HepG2 (cell line): Measurements from ENCODE around the gene CBX2. TPM values are rescaled to one million over a fixed set of nuclear protein-coding genes. Genes with fewer than 3 reads are reported as not detected.

ENCODE experiments used
- GATA4 ChIP-seq: sonication (generic); IDR thresholded peaks from 2 replicates; pipeline ENCODE4 v1.6.1; 2016; ENCODE audit warnings: antibody characterized with exemption, low read depth, borderline replicate concordance
- KDM3A ChIP-seq: IDR thresholded peaks from 2 replicates; pipeline ENCODE4 v1.6.1; 2018; ENCODE audit warnings: low read depth, missing compliant biosample characterization
- SMC3 ChIP-seq: IDR thresholded peaks from 2 replicates; pipeline ENCODE4 v1.6.1; 2011; ENCODE audit warnings: low read length, improper control_type of control experiment
- YEATS4 ChIP-seq: sonication (generic); formaldehyde crosslinking; IDR thresholded peaks from 2 replicates; pipeline ENCODE4 v1.4.0; 2020; ENCODE audit warnings: missing genetic modification reagents, borderline replicate concordance
- ZNF292 ChIP-seq: sonication (generic); formaldehyde crosslinking; IDR thresholded peaks from 2 replicates; pipeline ENCODE4 v1.8.1; 2022; ENCODE audit warnings: mild to moderate bottlenecking, low read depth, missing genetic modification reagents, borderline replicate concordance
- ZNF451 ChIP-seq: sonication (generic); formaldehyde crosslinking; IDR thresholded peaks from 2 replicates; pipeline ENCODE4 v1.5.0; 2020; ENCODE audit warnings: mild to moderate bottlenecking, missing genetic modification reagents
- ZNF567 ChIP-seq: sonication (generic); formaldehyde crosslinking; IDR thresholded peaks from 2 replicates; pipeline ENCODE4 v1.8.1; 2023; ENCODE audit warnings: mild to moderate bottlenecking, missing genetic modification reagents, borderline replicate concordance
- polyA plus RNA-seq, 8 experiments: library from polyadenylated mRNA; depleted of rRNA in 3 of 8; stranded (reverse) in 7 of 8; unstranded in 1 of 8; fragments of >200 nt; fragmentation: Illumina TruSeq in 4 of 8; extraction: Trizol in 4 of 8; gene quantifications; 2 replicates each; pipeline versions ENCODE4 v1.2.1 to v1.2.3, GENCODE V29; 2011 to 2016; ENCODE audit warnings: low read depth in 4 of 8, missing spikeins in 1 of 8, mixed read lengths in 1 of 8; ENCODE audit not compliant: insufficient read depth in 1 of 8
- total RNA-seq, 5 experiments: library from RNA; depleted of rRNA; stranded (reverse); fragments of >200 nt; fragmentation: Illumina TruSeq; extraction: Trizol; gene quantifications; 2 replicates each; pipeline ENCODE4 v1.2.3, GENCODE V29; 2016; ENCODE audit warnings: low read depth in 1 of 5
- TF ChIP-seq, protein P1 (sequence below): sonication (generic); formaldehyde crosslinking; IDR thresholded peaks from 2 replicates; pipeline ENCODE4 v1.4.0; 2020; ENCODE audit warnings: missing genetic modification reagents, borderline replicate concordance
- TF ChIP-seq, protein P2 (sequence below): sonication (generic); formaldehyde crosslinking; IDR thresholded peaks from 2 replicates; pipeline ENCODE4 v1.4.0; 2020; ENCODE audit warnings: missing genetic modification reagents
- TF ChIP-seq, protein P3 (sequence below): sonication (generic); formaldehyde crosslinking; IDR thresholded peaks from 2 replicates; pipeline ENCODE4 v1.4.0; 2020; ENCODE audit warnings: missing genetic modification reagents
- TF ChIP-seq, protein P4 (sequence below): sonication (generic); formaldehyde crosslinking; IDR thresholded peaks from 2 replicates; pipeline ENCODE4 v1.4.0; 2020; ENCODE audit warnings: missing genetic modification reagents
- TF ChIP-seq, protein P5 (sequence below): sonication (generic); formaldehyde crosslinking; IDR thresholded peaks from 2 replicates; pipeline ENCODE4; 2020; ENCODE audit warnings: missing genetic modification reagents, mild to moderate bottlenecking, borderline replicate concordance

The CBX2 gene
- total and polyA plus RNA-seq, 2 of the 13 experiments (the other 11 are each of a cell fraction or from before 2014, with no cell fraction given), result 14.5 to 31.1 TPM

DNA sequence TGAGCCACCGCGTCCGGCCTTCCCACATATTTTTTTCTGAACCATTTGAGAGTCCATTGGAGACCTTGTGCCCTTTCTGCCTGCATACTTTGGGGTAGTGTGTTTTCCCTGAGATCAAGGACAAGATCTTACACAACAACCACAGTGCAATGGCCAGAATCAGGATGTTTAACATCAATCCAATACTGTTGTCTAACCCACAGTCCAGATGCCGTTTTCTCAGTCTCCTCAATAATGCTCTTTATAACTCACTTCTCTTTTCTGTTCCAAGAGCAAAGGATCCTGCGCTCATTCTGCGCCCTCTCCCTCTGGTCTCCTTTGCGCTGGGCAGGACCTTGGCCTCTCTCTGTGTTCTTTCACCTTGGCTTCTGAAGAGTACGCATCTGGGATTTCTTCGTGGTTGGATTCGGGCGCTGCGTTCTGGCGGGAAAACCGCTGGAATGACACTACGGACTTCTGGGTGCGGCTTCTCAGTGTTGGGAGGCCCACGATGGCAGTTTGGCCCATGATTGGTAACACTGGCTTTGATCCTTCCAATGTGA, 44.7 kb downstream of the CBX2 start (continued):
- TF ChIP-seq, protein P1, sequence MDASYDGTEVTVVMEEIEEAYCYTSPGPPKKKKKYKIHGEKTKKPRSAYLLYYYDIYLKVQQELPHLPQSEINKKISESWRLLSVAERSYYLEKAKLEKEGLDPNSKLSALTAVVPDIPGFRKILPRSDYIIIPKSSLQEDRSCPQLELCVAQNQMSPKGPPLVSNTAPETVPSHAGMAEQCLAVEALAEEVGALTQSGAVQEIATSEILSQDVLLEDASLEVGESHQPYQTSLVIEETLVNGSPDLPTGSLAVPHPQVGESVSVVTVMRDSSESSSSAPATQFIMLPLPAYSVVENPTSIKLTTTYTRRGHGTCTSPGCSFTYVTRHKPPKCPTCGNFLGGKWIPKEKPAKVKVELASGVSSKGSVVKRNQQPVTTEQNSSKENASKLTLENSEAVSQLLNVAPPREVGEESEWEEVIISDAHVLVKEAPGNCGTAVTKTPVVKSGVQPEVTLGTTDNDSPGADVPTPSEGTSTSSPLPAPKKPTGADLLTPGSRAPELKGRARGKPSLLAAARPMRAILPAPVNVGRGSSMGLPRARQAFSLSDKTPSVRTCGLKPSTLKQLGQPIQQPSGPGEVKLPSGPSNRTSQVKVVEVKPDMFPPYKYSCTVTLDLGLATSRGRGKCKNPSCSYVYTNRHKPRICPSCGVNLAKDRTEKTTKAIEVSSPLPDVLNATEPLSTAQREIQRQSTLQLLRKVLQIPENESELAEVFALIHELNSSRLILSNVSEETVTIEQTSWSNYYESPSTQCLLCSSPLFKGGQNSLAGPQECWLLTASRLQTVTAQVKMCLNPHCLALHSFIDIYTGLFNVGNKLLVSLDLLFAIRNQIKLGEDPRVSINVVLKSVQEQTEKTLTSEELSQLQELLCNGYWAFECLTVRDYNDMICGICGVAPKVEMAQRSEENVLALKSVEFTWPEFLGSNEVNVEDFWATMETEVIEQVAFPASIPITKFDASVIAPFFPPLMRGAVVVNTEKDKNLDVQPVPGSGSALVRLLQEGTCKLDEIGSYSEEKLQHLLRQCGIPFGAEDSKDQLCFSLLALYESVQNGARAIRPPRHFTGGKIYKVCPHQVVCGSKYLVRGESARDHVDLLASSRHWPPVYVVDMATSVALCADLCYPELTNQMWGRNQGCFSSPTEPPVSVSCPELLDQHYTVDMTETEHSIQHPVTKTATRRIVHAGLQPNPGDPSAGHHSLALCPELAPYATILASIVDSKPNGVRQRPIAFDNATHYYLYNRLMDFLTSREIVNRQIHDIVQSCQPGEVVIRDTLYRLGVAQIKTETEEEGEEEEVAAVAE, result peak; percentile 79; the same call in 1 of the 2 replicates
- TF ChIP-seq ZNF292 (CRISPR knock-in tag) (peak; percentile 30; the same call in 1 of the 2 replicates), YEATS4 (CRISPR knock-in tag) (peak; percentile 77; the same call in 1 of the 2 replicates), SMC3 (peak; percentile 3; the same call in 1 of the 2 replicates), ZNF567 (CRISPR knock-in tag) (no peak), ZNF451 (CRISPR knock-in tag) (no peak; the same call in 1 of the 2 replicates), GATA4 (0 out of 2 replicates have a peak, but pooled peaks have one; percentile 48), KDM3A (CRISPR knock-in tag) (peak; percentile 89; the same call in 1 of the 2 replicates)
- TF ChIP-seq, protein P2, sequence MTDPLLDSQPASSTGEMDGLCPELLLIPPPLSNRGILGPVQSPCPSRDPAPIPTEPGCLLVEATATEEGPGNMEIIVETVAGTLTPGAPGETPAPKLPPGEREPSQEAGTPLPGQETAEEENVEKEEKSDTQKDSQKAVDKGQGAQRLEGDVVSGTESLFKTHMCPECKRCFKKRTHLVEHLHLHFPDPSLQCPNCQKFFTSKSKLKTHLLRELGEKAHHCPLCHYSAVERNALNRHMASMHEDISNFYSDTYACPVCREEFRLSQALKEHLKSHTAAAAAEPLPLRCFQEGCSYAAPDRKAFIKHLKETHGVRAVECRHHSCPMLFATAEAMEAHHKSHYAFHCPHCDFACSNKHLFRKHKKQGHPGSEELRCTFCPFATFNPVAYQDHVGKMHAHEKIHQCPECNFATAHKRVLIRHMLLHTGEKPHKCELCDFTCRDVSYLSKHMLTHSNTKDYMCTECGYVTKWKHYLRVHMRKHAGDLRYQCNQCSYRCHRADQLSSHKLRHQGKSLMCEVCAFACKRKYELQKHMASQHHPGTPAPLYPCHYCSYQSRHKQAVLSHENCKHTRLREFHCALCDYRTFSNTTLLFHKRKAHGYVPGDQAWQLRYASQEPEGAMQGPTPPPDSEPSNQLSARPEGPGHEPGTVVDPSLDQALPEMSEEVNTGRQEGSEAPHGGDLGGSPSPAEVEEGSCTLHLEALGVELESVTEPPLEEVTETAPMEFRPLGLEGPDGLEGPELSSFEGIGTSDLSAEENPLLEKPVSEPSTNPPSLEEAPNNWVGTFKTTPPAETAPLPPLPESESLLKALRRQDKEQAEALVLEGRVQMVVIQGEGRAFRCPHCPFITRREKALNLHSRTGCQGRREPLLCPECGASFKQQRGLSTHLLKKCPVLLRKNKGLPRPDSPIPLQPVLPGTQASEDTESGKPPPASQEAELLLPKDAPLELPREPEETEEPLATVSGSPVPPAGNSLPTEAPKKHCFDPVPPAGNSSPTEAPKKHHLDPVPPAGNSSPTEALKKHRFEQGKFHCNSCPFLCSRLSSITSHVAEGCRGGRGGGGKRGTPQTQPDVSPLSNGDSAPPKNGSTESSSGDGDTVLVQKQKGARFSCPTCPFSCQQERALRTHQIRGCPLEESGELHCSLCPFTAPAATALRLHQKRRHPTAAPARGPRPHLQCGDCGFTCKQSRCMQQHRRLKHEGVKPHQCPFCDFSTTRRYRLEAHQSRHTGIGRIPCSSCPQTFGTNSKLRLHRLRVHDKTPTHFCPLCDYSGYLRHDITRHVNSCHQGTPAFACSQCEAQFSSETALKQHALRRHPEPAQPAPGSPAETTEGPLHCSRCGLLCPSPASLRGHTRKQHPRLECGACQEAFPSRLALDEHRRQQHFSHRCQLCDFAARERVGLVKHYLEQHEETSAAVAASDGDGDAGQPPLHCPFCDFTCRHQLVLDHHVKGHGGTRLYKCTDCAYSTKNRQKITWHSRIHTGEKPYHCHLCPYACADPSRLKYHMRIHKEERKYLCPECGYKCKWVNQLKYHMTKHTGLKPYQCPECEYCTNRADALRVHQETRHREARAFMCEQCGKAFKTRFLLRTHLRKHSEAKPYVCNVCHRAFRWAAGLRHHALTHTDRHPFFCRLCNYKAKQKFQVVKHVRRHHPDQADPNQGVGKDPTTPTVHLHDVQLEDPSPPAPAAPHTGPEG, result peak; percentile 50; the same call in 1 of the 2 replicates
- TF ChIP-seq, protein P3, sequence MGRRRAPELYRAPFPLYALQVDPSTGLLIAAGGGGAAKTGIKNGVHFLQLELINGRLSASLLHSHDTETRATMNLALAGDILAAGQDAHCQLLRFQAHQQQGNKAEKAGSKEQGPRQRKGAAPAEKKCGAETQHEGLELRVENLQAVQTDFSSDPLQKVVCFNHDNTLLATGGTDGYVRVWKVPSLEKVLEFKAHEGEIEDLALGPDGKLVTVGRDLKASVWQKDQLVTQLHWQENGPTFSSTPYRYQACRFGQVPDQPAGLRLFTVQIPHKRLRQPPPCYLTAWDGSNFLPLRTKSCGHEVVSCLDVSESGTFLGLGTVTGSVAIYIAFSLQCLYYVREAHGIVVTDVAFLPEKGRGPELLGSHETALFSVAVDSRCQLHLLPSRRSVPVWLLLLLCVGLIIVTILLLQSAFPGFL, result no peak
- TF ChIP-seq, protein P4, sequence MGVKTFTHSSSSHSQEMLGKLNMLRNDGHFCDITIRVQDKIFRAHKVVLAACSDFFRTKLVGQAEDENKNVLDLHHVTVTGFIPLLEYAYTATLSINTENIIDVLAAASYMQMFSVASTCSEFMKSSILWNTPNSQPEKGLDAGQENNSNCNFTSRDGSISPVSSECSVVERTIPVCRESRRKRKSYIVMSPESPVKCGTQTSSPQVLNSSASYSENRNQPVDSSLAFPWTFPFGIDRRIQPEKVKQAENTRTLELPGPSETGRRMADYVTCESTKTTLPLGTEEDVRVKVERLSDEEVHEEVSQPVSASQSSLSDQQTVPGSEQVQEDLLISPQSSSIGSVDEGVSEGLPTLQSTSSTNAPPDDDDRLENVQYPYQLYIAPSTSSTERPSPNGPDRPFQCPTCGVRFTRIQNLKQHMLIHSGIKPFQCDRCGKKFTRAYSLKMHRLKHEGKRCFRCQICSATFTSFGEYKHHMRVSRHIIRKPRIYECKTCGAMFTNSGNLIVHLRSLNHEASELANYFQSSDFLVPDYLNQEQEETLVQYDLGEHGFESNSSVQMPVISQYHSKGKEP (CRISPR knock-in tag), result no peak
- TF ChIP-seq, protein P5, sequence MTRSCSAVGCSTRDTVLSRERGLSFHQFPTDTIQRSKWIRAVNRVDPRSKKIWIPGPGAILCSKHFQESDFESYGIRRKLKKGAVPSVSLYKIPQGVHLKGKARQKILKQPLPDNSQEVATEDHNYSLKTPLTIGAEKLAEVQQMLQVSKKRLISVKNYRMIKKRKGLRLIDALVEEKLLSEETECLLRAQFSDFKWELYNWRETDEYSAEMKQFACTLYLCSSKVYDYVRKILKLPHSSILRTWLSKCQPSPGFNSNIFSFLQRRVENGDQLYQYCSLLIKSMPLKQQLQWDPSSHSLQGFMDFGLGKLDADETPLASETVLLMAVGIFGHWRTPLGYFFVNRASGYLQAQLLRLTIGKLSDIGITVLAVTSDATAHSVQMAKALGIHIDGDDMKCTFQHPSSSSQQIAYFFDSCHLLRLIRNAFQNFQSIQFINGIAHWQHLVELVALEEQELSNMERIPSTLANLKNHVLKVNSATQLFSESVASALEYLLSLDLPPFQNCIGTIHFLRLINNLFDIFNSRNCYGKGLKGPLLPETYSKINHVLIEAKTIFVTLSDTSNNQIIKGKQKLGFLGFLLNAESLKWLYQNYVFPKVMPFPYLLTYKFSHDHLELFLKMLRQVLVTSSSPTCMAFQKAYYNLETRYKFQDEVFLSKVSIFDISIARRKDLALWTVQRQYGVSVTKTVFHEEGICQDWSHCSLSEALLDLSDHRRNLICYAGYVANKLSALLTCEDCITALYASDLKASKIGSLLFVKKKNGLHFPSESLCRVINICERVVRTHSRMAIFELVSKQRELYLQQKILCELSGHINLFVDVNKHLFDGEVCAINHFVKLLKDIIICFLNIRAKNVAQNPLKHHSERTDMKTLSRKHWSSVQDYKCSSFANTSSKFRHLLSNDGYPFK (CRISPR knock-in tag), result peak; percentile 26; the same call in 1 of the 2 replicates
